GM19035 (cell line): Measurements from ENCODE around the gene PNMA8B.

ENCODE experiments used
- ATAC-seq: cut with Tn5 transposase; IDR thresholded peaks from one replicate; pipeline ENCODE4 v1.9.1; 2021; ENCODE audit not compliant: unreplicated experiment

PNMA8B gene

GRCh38 chr19:46460055-46460454 lies 35.6 kb downstream of the PNMA8B start:
- no peak for ATAC-seq

DNA sequence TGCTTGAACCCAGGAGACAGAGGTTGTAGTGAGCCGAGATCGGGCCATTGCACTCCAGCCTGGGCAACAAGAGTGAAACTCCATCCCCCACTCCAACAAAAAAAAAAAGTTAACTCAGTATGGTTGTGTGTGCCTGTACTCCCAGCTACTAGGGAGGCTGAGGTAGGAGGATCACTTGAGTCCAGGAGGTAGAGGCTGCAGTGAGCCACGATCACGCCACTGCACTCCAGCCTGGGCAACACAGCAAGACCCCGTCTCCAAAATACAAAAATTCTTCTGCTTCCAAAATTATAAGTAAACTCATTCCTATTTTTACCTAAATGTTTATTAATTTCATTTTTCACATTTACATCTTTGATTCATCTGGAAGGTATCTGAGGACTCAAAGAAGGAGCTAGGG lies 38.7 kb downstream of the PNMA8B start:
- no peak for ATAC-seq

DNA sequence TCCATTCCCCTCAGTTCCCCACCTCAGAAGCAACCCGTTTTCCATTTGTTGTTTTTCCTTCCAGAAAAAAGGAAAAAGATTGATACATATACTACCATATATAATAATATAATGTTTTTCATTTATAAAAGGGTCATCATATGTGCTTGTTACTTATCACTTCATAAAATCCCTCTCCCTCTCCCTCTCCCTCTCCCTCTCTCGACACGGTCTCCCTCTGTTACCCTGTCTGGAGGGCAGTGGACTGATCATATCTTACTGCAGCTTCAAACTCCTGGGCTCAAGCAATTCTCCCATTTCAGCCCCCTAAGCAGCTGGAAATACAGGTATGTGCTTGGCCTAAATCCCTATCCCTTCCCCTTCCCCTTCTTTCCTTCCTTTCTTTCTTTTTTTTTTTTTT lies 41.4 kb downstream of the PNMA8B start:
- no peak for ATAC-seq

GRCh38 chr19:46453661-46454060 lies 42.0 kb downstream of the PNMA8B start:
- ATAC-seq: no peak

DNA sequence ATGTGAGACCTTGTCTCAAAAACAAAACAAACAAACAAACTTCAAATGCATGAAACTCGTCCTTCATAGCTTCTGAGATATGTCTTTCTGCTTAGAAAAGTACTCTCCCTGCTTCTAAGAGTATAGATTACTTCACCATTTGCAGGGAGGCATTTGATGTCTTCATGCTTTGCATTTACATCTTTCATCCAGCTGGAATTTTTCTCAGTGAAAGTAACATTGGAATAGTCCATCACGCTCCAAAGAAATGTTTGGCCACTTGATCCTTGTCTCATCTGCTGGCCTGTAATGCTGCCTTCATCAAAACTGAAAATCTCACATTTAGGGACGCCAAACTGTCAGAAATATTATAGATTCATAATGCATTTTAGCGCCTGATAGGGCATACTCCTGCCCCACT lies 43.5 kb downstream of the PNMA8B start:
- ATAC-seq: no peak

- no peak for ATAC-seq
These were observed 44.3 kb downstream of the PNMA8B start for GRCh38 chr19:46451352-46451751.

- ATAC-seq: no peak
These were observed 44.9 kb downstream of the PNMA8B start for GRCh38 chr19:46450737-46451136.

DNA sequence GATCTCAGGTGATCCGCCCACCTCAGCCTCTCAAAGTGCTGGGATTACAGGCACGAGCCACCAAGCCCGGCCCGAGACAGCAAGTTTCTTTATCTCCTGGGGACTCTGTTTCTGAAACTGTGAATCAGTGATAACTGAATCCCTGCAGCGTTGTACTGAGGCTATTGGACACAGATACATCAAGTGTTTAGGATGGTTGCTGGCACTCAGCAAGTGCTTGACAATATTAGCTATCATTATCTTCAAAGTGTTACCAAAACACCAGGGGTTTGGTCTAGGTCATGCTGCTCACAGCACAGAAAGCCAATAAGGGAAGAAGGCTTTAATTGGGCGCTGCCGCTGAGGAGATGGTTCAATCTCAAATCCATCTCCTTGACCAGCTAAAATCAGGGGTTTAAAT lies 46.4 kb downstream of the PNMA8B start:
- no peak for ATAC-seq

DNA sequence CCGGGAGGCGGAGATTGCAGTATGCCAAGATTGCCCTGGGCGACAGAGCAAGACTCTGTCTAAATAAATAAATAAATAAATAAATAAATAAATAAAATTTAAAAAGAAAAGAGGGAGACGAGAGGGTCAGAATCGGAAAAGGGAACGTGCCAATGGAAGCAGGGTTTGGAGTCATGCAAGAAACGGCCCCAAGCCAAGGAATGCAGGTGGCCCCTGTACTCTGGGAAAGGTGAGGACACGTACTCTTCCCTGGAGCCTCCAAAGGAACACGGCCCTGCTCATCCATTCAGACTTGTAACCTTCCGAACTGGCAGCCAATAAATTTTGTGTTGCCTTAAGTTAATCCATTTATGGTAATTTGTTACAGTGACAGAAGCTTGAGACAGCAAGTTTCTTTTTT lies 47.1 kb downstream of the PNMA8B start:
- no peak for ATAC-seq

GRCh38 chr19:46447824-46448223 lies 47.8 kb downstream of the PNMA8B start:
- ATAC-seq: no peak

DNA sequence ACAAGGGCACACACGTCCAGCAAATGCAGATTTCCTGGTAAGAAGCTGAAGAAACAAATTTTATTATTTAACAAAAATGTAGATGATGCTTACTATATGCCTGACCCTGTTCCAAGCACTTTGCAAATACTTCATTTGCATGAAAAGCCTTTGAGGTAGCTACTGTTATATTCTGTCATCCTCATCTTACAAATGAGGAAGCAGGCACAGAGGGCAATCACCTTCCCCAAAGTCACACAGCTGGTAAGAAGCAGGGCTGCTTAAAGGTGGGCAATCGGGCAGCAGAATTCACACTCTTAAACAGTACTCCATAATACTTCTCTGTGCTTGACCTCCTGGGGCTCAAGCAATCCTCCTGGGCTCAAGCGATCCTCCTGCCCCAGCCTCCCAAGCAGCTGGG lies 48.7 kb downstream of the PNMA8B start:
- no peak for ATAC-seq

GRCh38 chr19:46446021-46446420 lies 49.6 kb downstream of the PNMA8B start:
- ATAC-seq: no peak

- no peak for ATAC-seq
These were observed 52.7 kb downstream of the PNMA8B start for GRCh38 chr19:46442808-46443450.

- ATAC-seq: no peak
These were observed 53.8 kb downstream of the PNMA8B start for GRCh38 chr19:46441866-46442265.
